Osteocyte (in vitro differentiated cells): ENCODE results near the gene VARS2. TPM values are rescaled to one million over a fixed set of nuclear protein-coding genes. Genes with fewer than 3 reads are reported as not detected.

Experiments
- DNase-seq: peaks from one replicate; pipeline ENCODE4 v3.0.0; 2021; ENCODE audit warnings: mixed read lengths; ENCODE audit not compliant: unreplicated experiment; ENCODE audit errors: extremely low spot score
- H3K27ac Mint-ChIP-seq: one replicate; pipeline ENCODE4 v1.8.0; 2021; ENCODE audit warnings: mild to moderate bottlenecking, mixed read lengths; ENCODE audit not compliant: unreplicated experiment
- H3K27me3 Mint-ChIP-seq: one replicate; pipeline ENCODE4 v1.8.0; 2021; ENCODE audit warnings: mixed read lengths; ENCODE audit not compliant: unreplicated experiment
- H3K36me3 Mint-ChIP-seq: one replicate; pipeline ENCODE4 v1.8.0; 2021; ENCODE audit warnings: mixed read lengths; ENCODE audit not compliant: unreplicated experiment
- H3K4me1 Mint-ChIP-seq: one replicate; pipeline ENCODE4 v1.8.0; 2021; ENCODE audit warnings: mixed read lengths; ENCODE audit not compliant: unreplicated experiment
- H3K4me3 Mint-ChIP-seq: one replicate; pipeline ENCODE4 v1.8.0; 2021; ENCODE audit warnings: mild to moderate bottlenecking, moderate library complexity, mixed read lengths; ENCODE audit not compliant: unreplicated experiment
- H3K9me3 Mint-ChIP-seq: one replicate; pipeline ENCODE4 v1.8.0; 2021; ENCODE audit warnings: mixed read lengths; ENCODE audit not compliant: unreplicated experiment
- total RNA-seq: library from RNA; stranded (reverse); gene quantifications from 2 replicates; pipeline ENCODE4 v1.2.1, GENCODE V29; 2021
- TF ChIP-seq, protein P1 (sequence below): fragments of 200-600 bp; sonication (generic); IDR thresholded peaks from 2 replicates; pipeline ENCODE4 v1.5.0; 2021; ENCODE audit warnings: antibody characterized with exemption, mild to moderate bottlenecking, moderate library complexity

Gene VARS2
- total RNA-seq, 1 donor from 2014 or later: 46.4 TPM

DNA sequence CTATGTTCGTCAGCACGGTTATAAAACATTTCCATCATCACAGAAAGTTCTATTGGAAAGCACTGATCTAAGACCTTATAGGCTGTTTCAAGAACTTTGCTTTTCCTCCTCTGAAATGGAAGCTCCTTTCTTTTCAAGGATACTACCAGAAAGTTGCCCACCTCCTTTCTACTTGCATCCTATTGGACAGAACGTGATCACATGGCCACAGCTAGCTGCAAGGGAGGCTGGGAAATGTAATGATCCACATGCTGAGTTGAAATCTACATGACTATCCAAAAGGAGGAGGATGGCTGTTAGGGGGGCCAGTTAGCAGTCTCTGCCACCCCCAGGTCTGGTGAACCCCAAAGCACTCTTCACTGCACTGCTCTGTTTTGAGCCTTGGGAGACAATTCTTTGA lies 14.6 kb downstream of the VARS2 start:
- TF ChIP-seq, protein P1, sequence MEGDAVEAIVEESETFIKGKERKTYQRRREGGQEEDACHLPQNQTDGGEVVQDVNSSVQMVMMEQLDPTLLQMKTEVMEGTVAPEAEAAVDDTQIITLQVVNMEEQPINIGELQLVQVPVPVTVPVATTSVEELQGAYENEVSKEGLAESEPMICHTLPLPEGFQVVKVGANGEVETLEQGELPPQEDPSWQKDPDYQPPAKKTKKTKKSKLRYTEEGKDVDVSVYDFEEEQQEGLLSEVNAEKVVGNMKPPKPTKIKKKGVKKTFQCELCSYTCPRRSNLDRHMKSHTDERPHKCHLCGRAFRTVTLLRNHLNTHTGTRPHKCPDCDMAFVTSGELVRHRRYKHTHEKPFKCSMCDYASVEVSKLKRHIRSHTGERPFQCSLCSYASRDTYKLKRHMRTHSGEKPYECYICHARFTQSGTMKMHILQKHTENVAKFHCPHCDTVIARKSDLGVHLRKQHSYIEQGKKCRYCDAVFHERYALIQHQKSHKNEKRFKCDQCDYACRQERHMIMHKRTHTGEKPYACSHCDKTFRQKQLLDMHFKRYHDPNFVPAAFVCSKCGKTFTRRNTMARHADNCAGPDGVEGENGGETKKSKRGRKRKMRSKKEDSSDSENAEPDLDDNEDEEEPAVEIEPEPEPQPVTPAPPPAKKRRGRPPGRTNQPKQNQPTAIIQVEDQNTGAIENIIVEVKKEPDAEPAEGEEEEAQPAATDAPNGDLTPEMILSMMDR: no peak
- Mint-ChIP-seq H3K4me3 (no peak overlapping the region), H3K9me3 (peaks cover 9% of the 10 kb centered on the region), H3K36me3 (peaks cover 30% of the 10 kb centered on the region), H3K4me1 (no peaks in the 10 kb centered on the region), H3K27ac (no peak overlapping the region), H3K27me3 (no peaks in the 10 kb centered on the region)
- DNase-seq: no peak

DNA sequence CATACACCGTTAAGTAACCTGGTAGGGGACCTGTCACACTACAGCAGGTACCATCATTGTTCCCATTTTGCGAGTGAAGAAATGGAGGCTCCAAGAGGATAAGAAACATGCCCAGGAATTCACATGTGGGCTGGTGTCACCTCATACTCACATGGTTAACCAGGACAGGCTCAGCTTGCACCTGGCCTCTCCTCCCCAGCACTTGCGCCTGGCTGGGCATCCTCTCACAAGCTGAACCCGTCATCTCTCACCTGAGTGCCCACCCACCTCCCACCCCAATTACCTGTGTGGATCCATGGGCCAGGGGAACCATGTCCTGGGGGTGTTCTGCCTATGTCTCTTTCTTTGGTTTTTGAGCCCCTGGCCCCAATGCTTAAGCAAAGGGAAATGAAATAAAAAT lies 16.5 kb downstream of the VARS2 start:
- peaks cover 9% of the 10 kb centered on the region for H3K9me3 Mint-ChIP-seq
- H3K27me3 Mint-ChIP-seq: no peaks in the 10 kb centered on the region
- H3K27ac Mint-ChIP-seq: no peak overlapping the region
- H3K4me1 Mint-ChIP-seq: no peaks in the 10 kb centered on the region
- TF ChIP-seq, protein P1: no peak
- H3K36me3 Mint-ChIP-seq: peaks cover 26% of the 10 kb centered on the region
- no peak overlapping the region for H3K4me3 Mint-ChIP-seq
- no peak for DNase-seq

DNA sequence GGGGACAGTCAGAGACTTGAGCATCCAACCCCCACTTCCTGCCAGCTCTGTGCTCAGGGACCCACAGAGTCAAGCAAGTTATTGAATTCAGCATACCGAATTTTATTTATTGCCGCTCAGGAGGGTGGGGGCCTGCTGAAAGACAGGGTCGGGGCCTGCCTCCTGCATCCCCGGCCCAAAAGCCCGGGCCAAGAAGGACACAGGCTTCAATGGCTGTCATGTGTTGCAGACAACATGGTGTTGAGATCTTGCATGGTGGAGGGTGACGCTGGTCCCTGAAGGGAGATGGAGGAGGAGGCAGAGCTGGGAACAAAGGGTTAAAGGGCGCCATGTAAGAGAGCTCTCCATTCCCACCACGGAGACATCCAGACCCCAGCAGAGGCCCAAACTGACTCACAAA lies 17.2 kb downstream of the VARS2 start:
- Mint-ChIP-seq H3K4me3 (no peak overlapping the region), H3K27ac (no peak overlapping the region), H3K9me3 (peaks cover 9% of the 10 kb centered on the region), H3K27me3 (peaks cover 2% of the 10 kb centered on the region), H3K36me3 (peaks cover 24% of the 10 kb centered on the region), H3K4me1 (no peaks in the 10 kb centered on the region)
- TF ChIP-seq, protein P1: no peak
- DNase-seq: no peak

DNA sequence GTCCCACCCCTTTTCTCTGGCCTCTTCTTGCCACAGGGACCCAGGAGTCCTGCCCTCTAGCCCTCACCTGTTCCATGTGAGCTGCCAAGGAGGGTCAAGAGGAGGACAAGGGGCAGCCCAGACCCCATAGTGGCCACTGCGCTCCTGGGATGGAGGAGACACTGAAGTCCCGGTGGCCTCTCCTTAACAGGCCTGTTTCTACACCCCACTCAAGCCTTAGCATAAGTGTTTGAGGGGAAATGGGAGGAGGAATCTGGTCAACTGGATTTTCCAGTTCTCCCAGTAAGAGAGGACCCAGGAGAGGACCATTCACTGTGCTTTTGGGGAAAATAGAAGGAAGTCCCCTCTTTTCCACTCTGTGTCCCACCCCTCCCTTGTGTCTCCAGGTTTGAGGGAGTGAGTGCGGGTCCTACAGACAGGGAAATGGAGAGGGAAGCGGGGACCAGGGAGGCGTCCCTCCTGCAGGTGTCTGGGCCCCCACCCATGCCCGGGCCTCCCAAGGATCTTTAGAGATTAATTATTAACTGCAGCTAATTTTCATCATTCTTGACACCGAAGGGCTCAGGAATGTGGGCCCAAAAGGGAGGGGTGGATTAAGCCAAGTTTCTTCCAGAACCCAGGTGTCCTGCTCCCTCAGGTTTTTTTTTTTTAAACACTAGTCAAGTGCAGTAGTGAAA lies 18.1 kb downstream of the VARS2 start, which contains the start of gene SFTA2:
TSS of gene SFTA2 (minus strand) at position 202 of the 677 bp plus-strand sequence. CDS start at position 128, 74 bp downstream.
- TF ChIP-seq, protein P1: no peak

DNA sequence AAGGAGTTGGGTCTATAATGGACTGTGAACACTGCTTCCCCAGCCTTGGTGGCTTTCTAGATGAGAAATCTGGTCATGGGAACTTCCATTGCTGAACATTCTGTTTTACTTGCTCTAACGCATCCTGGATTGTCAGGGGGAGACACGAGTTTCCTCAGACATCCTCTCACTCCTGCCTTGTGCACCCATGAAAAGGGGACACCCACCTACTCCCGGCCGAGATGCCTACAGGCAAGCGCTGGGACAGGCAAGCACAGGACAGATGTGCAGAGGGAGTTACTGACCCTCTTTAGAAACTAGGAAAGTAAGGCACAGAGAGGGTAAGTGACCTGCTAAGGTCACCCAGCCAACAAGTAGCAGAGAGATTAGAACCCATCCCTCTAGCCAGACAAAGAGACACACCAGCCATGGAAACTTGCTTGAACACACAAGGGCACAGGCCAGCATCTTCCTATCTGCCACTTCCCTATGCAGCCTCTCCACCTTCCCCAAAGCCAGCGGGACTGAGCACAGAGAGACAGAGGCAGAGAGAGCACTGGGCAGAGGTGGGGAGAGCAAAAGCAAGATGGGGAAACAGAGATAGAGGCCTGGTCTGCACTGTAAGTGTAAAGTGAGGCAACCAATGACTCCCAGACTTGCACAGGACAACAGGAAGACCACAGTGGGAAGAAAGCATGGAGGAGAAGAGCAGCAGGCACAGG lies 18.8 kb downstream of the VARS2 start:
- Mint-ChIP-seq H3K4me3 (no peak overlapping the region), H3K36me3 (peaks cover 15% of the 10 kb centered on the region), H3K27ac (no peak overlapping the region), H3K4me1 (no peaks in the 10 kb centered on the region), H3K27me3 (peaks cover 2% of the 10 kb centered on the region), H3K9me3 (peaks cover 8% of the 10 kb centered on the region)
- no peak for DNase-seq
- TF ChIP-seq, protein P1: no peak

More for the DNA sequence above, 18.1 kb downstream of the VARS2 start, which contains the start of gene SFTA2:
- Mint-ChIP-seq H3K36me3 (peaks cover 19% of the 10 kb centered on the region), H3K4me3 (no peak within 1 kb of the TSS), H3K27ac (no peak within 1 kb of the TSS), H3K9me3 (peaks cover 9% of the 10 kb centered on the region), H3K27me3 (peaks cover 2% of the 10 kb centered on the region), H3K4me1 (no peaks in the 10 kb centered on the region)
- DNase-seq: no peak
